Measurements from ENCODE around the gene RFNG. TPM values are rescaled to one million over a fixed set of nuclear protein-coding genes. Genes with fewer than 3 reads are reported as not detected.

The RFNG gene
- total and polyA plus RNA-seq, 2 of the 13 experiments (the other 11 are each of a cell fraction or from before 2014, with no cell fraction given): 61.4 to 64.0 TPM

DNA sequence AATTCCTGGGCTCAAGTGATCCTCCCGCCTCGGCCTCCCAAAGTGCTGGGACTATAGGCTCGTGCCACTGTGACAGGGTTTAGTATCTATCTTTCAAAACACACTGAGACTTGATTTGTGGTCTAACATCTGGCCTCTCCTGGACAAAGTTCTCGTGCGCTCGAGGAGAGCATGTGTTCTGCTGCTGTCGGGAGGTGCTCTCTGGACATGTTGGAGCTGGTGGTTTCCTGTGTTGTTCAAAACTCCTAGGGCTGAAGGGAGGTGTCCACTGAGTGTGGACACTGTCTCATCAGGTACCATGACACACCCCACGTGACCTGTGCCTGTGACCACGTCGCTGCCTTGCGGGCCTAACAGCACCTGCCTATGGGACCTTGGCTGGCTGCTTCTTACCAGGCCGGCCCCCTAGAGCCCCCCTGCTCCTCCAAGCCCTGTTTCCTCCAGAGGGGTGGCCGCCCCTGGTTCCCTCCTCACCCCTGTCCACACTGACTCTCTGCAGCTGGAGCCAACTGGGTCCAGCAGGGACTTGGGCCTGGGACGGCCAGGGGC, 5.6 kb downstream of the RFNG start (continued):
- TF ChIP-seq, protein P1, sequence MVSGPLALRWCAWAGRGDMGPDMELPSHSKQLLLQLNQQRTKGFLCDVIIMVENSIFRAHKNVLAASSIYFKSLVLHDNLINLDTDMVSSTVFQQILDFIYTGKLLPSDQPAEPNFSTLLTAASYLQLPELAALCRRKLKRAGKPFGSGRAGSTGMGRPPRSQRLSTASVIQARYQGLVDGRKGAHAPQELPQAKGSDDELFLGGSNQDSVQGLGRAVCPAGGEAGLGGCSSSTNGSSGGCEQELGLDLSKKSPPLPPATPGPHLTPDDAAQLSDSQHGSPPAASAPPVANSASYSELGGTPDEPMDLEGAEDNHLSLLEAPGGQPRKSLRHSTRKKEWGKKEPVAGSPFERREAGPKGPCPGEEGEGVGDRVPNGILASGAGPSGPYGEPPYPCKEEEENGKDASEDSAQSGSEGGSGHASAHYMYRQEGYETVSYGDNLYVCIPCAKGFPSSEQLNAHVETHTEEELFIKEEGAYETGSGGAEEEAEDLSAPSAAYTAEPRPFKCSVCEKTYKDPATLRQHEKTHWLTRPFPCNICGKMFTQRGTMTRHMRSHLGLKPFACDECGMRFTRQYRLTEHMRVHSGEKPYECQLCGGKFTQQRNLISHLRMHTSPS (CRISPR knock-in tag; IDR thresholded peaks at IDR 0.05; ENCODE audit: low read depth): no peak
- TF ChIP-seq POLR2A (IDR thresholded peaks at IDR 0.05; ENCODE audit: insufficient read depth in 1 of 2, low read depth in 2 of 2, low read length in 2 of 2): peak in 1 of 2 experiments; percentile 47; a peak in 1 of 4 replicates
- TF ChIP-seq, protein P2, sequence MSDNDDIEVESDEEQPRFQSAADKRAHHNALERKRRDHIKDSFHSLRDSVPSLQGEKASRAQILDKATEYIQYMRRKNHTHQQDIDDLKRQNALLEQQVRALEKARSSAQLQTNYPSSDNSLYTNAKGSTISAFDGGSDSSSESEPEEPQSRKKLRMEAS (IDR thresholded peaks at IDR 0.05): peak; percentile 61
- no peak for TF ChIP-seq NBN (conservative IDR thresholded peaks at IDR 0.05)
- no peak for TF ChIP-seq CHD4 (IDR thresholded peaks at IDR 0.05; ENCODE audit: borderline replicate concordance, low read length)
- no peak for TF ChIP-seq NFE2 (CRISPR knock-in tag; IDR thresholded peaks at IDR 0.05)
- TF ChIP-seq ZNF274 (CRISPR knock-in tag; IDR thresholded peaks at IDR 0.05): no peak
- peak; percentile 47 for TF ChIP-seq RBM22 (optimal IDR thresholded peaks at IDR 0.05; ENCODE audit: low read length)

DNA sequence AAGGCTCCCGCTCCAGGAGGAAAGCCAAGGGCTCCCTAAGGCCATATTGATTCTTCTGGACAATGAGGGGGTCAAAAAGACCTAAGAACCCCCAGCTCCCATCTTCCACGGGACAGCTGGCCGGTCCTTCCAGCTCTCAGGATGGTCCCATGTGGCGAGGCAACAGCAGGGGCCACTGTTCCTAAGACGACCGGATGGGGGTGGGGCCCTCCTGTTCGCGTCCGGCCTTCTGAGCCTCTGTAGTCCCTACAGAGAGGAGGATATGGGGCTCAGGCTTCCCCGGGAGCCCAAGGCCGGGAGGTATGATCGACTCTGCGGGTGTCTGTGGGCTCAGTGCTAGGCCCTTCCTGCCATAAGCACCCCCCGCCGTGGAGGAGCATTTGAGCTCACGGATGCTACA, 8.1 kb downstream of the RFNG start:
- H3K4me2 ChIP-seq (ENCODE audit: low read depth, low read length): no peak overlapping the region
- intact Hi-C loops (cut with micrococcal nuclease; ENCODE audit: unreplicated experiment): no loop called here
- no peak overlapping the region for H3K9ac ChIP-seq (ENCODE audit: insufficient read depth, low read depth, low read length)
- peak; percentile 58 for ATAC-seq
- no peak for DNase-seq (ENCODE audit: low spot score)
- no peak overlapping the region for H3K4me3 ChIP-seq (replicated peaks in 1 of 3; ENCODE audit: insufficient read depth in 1 of 3, low read depth in 2 of 3, low read length in 3 of 3)
- 65% methylated on average over 15 of the region's 16 CpGs for WGBS (ENCODE audit: low lambda C conversion rate)
- CTCF ChIA-PET (ENCODE audit: low intra/inter-chr PET ratio, low total read pairs): no interaction called here
- peaks cover 3 to 16% of the 10 kb centered on the region in 2 experiments; a peak in 3 of 5 replicates for H3K36me3 ChIP-seq (replicated peaks in 1 of 2; ENCODE audit: control insufficient read depth in 1 of 2, insufficient read depth in 2 of 2, low read length in 2 of 2)
- H3K27ac ChIP-seq (ENCODE audit: extremely low read length, insufficient read depth, low read length): no peak overlapping the region
- H4K20me1 ChIP-seq (ENCODE audit: insufficient read depth, low read length): no peaks in the 10 kb centered on the region
- POLR2A ChIA-PET: interaction anchor here (0.8 to 2.6 kb wide), 4 partner anchors 8 to 107 kb away, joined by 3 to 12 read pairs (median 3); partner anchors contain the start of genes GPS1, PYCR1 and RFNG
- no peak for FAIRE-seq
- no peaks in the 10 kb centered on the region for H3K79me2 ChIP-seq (ENCODE audit: insufficient read depth, low read length)
- no TSS peak for BruUV-seq (replicated peaks)
- H2AFZ ChIP-seq (ENCODE audit: low read length): no peak overlapping the region
- no peaks in the 10 kb centered on the region for H3K9me3 ChIP-seq (ENCODE audit: low read length)
- peaks cover 51% of the 10 kb centered on the region for H3K4me1 ChIP-seq (ENCODE audit: insufficient read depth, low read length)
- in situ Hi-C loops (cut with HindIII; ENCODE audit: extremely low pct_ligation_motif_present, low pct_unique_long_range_greater_than_20kb): no loop called here
- H3K27me3 ChIP-seq (ENCODE audit: control insufficient read depth in 1 of 2, insufficient read depth in 2 of 2, low read length in 2 of 2): no peaks in the 10 kb centered on the region
- TF ChIP-seq ZNF75D (CRISPR knock-in tag; IDR thresholded peaks at IDR 0.05; ENCODE audit: borderline replicate concordance) (no peak), MYNN (CRISPR knock-in tag; IDR thresholded peaks at IDR 0.05; ENCODE audit: low read depth) (no peak), ZNF891 (CRISPR knock-in tag; IDR thresholded peaks at IDR 0.05) (no peak), HHEX (CRISPR knock-in tag; IDR thresholded peaks at IDR 0.05) (no peak), NAIF1 (CRISPR knock-in tag; IDR thresholded peaks at IDR 0.05; ENCODE audit: borderline replicate concordance) (no peak), ISL2 (CRISPR knock-in tag; IDR thresholded peaks at IDR 0.05) (no peak), TEAD3 (CRISPR knock-in tag; optimal IDR thresholded peaks at IDR 0.05; ENCODE audit: borderline replicate concordance) (no peak), ETV5 (CRISPR knock-in tag; IDR thresholded peaks at IDR 0.05; ENCODE audit: borderline replicate concordance) (peak; percentile 25; the same call in 1 of the 2 replicates), ZNF878 (CRISPR knock-in tag; IDR thresholded peaks at IDR 0.05) (no peak)
- TF ChIP-seq, protein P3, sequence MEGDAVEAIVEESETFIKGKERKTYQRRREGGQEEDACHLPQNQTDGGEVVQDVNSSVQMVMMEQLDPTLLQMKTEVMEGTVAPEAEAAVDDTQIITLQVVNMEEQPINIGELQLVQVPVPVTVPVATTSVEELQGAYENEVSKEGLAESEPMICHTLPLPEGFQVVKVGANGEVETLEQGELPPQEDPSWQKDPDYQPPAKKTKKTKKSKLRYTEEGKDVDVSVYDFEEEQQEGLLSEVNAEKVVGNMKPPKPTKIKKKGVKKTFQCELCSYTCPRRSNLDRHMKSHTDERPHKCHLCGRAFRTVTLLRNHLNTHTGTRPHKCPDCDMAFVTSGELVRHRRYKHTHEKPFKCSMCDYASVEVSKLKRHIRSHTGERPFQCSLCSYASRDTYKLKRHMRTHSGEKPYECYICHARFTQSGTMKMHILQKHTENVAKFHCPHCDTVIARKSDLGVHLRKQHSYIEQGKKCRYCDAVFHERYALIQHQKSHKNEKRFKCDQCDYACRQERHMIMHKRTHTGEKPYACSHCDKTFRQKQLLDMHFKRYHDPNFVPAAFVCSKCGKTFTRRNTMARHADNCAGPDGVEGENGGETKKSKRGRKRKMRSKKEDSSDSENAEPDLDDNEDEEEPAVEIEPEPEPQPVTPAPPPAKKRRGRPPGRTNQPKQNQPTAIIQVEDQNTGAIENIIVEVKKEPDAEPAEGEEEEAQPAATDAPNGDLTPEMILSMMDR (CRISPR knock-in tag; IDR thresholded peaks at IDR 0.05): 0 out of 2 replicates have a peak, but pooled peaks have one; percentile 9
- TF ChIP-seq, protein P4, sequence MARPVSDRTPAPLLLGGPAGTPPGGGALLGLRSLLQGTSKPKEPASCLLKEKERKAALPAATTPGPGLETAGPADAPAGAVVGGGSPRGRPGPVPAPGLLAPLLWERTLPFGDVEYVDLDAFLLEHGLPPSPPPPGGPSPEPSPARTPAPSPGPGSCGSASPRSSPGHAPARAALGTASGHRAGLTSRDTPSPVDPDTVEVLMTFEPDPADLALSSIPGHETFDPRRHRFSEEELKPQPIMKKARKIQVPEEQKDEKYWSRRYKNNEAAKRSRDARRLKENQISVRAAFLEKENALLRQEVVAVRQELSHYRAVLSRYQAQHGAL (CRISPR knock-in tag; IDR thresholded peaks at IDR 0.05; ENCODE audit: not compliant biosample characterization): no peak
